Stimulated activated CD8-positive, alpha-beta memory T cell treated with anti-CD3 and anti-CD28 coated beads, Interleukin-15, amount 100 ng/mL, for 48 hours (primary cell): ENCODE data around the gene FOXR1.

Experiments used
- DNase-seq, 2 donors: peaks; one replicate each; pipeline ENCODE4 v3.0.0-alpha.2; 2020; ENCODE audit warnings: low read depth in 2 of 2

FOXR1 gene

DNA sequence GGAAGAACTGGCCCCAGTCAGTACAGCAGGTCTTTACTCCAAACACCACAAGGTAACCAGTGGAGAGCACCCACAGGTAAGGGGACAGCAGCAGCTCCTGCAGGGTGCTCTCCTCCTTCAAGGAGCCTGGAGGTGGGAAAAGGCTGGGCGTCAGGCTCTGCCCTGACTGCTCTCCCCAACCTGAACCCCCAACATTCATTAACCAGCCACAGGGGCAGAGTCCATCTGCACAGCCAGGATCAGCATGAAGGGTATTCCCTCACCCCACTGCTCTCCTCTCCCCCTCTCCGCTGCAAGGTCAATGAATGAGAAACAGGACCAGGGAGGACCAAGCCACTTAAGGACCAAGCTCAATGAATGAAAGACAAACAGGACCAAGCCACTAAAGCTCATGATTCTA, 55.4 kb downstream of the FOXR1 start:
- no peak for DNase-seq

DNA sequence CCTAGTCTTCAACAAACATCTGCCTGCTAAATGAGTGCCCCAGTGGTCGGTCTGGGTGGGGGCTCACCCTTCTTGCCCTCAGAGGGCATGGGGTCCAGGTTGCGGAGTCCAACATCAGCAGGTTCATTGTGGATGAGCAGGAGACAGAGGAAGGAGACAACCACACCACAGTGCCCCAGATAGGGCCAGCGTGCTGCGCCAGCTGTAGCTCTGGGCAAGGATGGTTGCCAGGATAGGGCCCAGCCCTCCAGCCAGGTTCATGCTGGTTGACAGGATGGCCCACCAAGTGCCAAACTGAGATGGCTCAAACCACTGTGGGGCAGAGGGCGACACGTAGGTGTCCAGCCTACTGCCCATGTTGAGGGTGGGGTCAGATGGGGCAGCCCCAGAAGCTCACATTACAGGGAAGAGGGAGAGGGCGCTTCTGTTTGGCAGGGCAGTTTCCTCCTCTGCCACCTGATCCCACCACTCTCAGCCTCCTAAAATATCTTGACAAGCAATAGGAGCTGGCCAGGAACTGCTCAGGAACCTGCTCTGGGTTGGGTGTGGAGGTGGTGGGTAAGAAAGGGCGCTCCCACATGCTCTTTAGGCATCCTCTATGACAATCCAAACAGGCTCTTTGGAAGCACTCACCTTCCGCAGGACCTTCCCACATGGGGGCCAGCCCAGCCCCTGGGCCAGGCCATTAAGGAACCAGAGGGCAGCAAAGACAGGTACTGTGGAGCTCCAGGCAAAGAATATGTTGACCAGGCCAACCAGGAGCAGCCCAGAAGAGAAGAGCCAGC, 56.2 kb downstream of the FOXR1 start:
- no peak for DNase-seq

DNA sequence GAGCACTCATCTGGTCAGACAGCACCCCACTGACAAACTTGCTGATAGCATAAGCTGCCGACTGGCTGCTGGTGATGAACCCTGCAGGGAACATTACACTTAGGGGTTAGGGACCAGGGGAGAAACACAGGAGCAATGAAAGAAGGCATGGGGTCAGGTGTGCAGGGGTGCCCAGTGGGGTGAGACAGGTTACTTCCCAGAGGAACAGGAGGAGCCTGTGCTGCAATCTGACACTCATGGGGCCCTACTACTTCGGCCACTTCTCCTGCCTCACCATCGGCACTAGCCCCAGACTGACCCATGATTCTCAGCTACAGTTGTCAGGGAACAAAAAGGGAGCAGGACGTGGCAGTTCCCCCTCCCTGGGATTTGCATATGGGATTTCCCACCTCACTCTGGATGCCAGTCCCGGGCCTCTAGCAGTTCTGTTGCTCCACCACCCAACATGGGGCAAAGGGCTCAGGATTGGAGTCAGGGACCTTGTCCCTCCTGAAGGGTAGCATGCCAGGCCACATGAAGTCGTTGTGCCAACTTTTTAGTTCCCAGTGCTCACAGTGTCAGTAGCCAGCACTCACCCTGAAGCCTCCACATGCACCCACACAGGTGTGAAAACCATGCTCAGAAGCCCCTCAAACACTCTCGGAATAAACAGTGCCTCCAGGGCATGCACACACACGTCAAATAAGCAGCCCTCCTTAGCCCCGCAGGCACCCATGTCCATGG, 56.9 kb downstream of the FOXR1 start:
- no peak for DNase-seq

DNA sequence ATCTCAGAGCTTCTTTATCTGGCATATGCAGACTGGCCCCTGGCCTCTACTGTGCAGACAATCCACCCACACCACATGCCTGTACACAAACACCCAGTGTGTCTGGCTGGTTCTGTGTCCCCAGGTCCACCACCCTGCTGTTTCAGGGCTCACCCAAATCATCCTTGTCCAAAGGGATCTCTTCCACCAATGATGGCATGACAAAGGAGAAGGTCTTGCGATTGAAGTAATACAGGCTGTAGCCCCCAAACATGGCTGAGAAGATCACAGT, 57.4 kb downstream of the FOXR1 start:
- no peak for DNase-seq

DNA sequence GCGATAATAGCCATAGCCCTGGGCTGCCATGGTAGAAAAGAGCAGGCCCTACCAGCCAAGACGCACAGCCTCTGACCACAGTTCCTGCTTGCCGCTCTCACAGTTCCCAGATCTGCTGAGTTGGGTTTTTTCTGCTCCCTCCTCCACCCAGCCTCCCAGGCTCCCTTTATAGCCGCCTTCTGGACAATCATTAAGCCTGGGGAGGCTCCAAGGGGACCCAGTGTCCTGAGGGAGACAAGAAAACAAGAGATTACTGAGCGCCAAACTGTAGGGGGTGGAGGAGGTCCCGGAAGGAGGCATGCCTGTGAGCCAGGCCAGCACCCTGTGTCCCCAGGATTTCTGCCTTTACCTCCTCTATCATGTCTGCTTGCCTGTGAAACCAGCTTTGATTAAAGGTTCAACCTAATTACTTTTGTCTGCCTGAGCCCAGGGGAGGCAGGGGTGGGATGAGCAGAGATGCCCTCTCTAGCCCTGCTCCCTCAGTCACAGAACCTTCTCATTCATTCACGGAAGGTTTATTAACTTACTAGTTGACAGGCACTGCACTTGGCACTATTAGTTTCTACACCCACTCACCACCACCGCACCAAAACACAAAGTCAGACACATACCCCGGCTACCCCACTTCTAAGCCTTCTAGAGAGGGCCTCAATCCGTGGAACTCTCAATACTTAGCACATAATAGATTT, 57.9 kb downstream of the FOXR1 start:
- DNase-seq, result peak in 1 of 2 donors; percentile 27

DNA sequence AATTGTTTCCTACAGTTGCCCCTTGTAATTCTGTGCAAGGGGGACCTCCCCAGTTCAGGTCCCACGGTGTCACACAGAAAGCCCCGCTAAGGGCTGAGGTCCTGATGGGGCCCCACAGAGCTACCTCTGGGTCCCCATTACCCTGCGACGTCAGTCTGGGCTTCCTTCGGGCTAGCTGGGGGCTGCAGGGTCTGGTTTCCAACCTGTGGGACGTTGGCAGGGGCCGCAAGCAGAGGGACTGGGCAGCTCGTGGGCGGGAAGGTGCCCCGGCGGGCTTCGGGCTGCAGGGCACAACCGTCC, 58.4 kb downstream of the FOXR1 start:
- DNase-seq, result no peak

DNA sequence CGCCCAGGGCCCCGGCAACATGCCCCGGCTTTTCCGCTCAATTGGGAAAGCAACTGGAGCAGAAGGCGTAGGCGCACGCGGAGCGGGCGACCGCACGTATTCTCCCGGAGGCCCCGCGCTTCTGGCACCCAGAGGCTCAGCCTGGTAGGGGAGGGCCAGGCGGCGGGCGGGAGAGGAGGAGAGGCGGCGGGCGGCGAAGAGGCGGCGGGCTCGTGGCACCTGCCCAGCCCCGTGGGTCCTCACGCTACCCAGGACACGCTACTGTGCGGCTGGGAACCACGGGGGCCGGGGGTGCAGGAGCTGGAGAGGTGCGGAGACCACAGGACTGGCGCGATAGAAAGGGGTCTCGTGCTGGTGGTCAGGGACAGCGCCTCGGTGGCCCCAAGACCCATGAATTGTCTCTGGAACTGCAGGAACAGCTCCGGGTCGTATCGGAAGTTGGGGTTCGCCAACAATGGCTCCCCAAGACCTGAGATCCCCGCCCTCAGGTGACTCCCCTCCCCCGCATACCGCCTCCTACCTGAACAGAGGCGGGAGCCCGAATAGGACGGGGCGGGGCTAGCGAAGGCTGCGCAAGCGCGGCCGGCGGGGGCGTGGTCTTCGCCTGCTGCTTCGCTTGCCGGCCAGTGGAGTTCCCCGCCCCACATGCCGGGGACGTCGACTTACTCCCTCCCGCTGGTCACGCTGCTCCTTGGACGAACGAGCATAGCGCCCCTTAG, 58.9 kb downstream of the FOXR1 start, which contains the start of gene SLC37A4:
SLC37A4 (minus strand) TSS at position 549 of the 719 bp plus-strand sequence.
- DNase-seq, result peak; percentile 98 to 99
